HG03108 (cell line): Measurements from ENCODE around the gene SARNP.
"Not testable (repeated sequence)": the region's sequence is repeated elsewhere in the genome, so short reads cannot be mapped to it uniquely, and the experiment has no call there.

Experiments used
- ATAC-seq: cut with Tn5 transposase; IDR thresholded peaks from one replicate; pipeline ENCODE4 v1.9.1; 2021; ENCODE audit warnings: moderate library complexity; ENCODE audit not compliant: unreplicated experiment

The SARNP gene

GRCh38 chr12:55797550-55797949, 20.0 kb downstream of the SARNP start:
- no peak for ATAC-seq

GRCh38 chr12:55797068-55797467, 20.5 kb downstream of the SARNP start:
- ATAC-seq = no peak

GRCh38 chr12:55795950-55796349, 21.6 kb downstream of the SARNP start:
- no peak for ATAC-seq

- ATAC-seq = no peak
Observed at GRCh38 chr12:55789893-55790292, 27.6 kb downstream of the SARNP start.

- no peak for ATAC-seq
Observed at GRCh38 chr12:55789171-55789570, 28.4 kb downstream of the SARNP start.

DNA sequence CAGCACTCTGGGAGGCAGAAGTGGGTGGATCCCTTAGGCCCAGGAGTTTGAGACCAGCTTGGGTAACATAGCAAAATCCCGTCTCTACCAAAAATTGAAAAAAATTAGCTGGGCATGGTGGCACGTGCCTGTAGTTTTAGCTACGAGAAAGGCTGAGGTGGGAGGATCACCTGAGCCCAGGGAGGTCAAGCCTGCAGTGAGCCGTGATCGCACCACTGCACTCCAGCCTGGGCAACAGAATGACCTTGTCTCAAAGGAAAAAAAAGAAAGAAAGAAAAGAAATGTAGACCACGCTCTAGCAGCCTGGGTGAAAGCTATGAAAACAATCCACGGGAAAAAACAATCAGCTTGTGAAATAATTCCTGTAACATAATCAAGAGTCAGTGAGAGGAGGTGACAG, 29.0 kb downstream of the SARNP start:
- no peak for ATAC-seq

DNA sequence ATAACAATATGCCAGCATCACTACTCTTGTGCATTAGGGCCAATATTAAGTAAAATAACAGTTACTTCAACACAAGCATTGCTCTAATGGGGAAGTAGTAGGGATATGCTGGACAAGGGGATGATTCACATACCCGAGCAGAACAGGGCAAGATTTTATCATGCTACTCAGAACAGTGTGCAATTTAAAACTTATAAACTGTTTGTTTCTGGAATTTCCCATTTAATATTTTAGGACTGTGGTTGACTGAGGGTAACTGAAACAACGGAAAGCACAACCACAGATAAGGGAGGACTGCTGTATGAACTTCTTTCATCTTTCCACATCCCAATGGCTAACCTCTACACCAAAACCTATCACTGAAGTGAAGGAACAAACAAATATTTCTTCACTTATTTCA, 36.8 kb downstream of the SARNP start:
- ATAC-seq = no peak

DNA sequence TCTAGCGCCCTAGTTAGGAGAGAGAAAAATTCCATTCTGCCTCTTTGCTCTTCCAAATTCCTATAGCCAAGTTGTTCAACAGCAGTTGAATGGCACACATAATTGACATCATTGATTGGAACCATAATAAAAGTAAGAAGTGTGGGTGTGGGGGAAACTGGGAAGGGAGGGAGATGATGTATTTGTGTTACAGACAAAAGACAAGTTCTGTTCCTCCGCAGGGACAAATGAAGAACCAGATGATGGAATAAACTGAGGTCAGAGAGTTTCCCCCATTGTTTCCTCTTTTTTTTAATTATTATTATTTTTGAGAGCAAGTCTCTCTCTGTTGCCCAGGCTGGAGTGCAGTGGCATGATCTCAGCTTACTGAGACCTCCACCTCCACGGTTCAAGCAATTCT, 39.7 kb downstream of the SARNP start:
- no peak for ATAC-seq

DNA sequence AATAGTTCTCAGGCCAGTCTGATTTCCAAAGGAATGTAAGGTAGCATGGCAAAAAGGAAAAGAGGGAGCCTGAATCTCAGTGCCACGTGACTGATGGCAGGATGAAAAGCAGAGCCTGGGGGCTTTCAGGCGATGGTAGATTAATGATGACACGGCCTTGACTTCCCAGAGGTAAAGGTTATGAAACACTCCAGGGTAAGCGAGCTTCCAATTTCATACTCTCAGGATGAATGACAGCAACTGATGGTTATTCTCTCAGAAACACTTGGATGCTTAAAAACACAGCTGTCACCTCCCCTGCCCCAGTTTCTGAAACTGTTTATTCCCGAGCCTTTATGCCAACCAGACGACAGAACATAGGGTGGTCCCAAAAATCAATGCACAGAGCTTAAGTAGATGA, 45.8 kb downstream of the SARNP start:
- no peak for ATAC-seq

DNA sequence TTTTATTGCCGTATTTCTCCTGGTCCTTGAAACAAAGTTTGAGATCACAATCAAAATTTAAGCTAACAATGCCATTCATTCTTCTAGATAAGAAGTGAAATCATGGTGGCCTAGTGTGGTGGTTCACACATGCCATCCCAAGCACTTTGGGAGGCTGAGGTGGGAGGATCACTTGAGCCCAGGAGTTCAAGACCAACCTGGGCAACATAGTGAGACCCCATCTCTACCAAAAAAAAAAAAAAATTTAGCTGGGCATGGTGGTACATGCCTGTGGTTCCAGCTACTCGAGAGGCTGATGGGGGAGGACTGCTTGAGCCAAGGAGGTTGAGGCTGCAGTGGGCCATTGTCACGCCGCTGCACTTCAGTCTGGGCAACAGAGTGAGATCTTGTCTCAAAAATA, 50.4 kb downstream of the SARNP start:
- no peak for ATAC-seq

GRCh38 chr12:55765736-55766290, 51.7 kb downstream of the SARNP start:
- ATAC-seq = no peak

- ATAC-seq = no peak
Observed at GRCh38 chr12:55762646-55763045, 54.9 kb downstream of the SARNP start.

DNA sequence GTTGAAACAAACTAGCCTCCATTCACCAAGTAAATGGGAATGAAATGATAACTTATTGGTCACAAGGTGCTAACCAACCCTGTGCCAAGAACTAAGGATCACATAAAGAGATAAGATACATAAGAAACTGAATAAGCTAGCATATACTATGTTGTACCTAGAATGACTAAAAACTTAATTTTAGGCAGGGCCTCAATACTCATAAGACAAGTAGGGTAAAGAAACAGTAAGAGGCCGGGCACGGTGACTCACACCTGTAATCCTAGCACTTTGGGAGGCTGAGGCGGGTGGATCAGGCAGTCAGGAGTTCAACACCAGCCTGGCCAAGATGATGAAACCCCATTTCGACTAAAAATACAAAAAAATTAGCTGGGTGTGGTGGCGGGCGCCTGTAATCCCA, 56.9 kb downstream of the SARNP start:
- no peak for ATAC-seq

DNA sequence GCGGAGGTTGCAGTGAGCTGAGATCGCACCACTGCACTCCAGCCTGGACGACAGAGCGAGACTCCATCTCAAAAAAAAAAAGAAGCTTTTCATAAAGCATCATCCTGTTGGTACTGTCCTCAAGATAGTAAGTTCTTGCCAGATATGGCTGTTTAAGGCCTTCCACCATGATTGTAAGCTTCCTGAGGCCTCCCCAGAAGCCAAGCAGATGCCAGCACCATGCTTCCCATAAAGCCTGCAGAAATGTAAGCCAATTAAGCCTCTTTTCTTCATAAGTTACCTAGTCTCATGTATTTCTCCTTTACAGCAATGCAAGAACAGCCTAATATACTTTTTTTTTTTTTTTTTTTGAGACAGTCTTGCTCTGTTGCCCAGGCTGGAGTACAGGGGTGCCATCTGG, 58.9 kb downstream of the SARNP start:
- ATAC-seq = not testable (repeated sequence)

DNA sequence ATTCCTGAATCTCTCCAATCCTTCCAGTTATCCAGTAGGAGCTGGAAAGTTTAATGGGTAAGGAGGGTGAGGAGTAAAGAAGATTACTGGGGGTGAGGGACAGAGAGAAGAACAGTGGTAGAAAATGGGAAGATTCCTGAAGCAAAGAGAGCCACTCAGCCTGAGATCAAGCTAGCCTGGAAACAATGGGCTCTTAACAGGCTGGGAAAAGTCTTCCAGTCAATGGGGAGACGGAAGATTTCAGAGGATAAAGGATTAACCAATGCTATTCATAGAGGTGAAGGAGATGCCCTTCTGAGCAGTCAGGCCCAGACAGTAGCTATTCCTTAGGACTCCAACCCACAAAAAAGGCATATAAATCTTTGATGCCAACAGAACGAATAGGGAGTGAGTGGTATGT, 59.8 kb downstream of the SARNP start:
- no peak for ATAC-seq

DNA sequence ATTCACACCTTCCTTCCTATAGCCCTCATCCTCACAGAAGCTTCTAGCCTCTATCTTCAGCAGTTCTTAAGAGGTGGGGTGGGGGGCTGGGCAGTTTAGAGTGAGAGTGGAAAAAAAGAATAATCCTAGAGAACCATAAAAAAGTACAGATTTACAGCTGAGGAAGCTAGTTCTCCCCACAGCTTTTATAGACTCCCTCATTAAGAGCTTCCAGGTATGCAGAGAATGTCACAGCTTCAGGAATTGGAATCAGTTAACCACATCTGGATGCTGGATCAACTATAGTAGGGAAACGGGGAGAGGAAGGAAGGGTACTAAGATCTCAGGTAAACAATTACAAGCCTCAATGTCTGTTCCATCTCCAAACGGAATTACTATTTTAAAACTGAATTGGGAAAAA, 62.3 kb downstream of the SARNP start:
- ATAC-seq = no peak

DNA sequence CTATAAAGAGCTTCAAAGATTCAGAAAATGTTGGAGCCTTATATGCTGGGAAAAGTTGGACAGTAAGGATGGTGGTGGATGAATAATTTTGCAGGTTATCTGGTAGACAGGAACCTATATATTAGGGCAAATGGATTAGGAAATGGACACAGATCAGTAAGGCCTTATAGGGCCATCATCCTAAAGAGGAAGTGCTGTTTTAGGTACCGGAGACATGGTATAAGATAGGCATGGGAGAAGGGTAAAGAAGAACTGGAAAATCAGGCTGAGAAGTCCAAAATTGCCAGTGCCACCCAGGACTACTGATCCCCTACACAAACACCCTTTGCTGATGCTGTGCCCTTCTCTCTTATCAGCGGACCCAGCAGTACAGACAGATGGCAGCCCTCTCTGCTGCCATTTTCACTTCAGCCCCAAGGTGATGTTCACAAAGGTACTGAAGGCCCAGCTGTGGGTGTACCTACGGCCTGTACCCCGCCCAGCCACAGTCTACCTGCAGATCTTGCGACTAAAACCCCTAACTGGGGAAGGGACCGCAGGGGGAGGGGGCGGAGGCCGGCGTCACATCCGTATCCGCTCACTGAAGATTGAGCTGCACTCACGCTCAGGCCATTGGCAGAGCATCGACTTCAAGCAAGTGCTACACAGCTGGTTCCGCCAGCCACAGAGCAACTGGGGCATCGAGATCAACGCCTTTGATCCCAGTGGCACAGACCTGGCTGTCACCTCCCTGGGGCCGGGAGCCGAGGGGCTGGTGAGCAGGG, 69.1 kb downstream of the SARNP start:
- ATAC-seq = no peak

- ATAC-seq = no peak
Observed at GRCh38 chr12:55746913-55747231, 70.7 kb downstream of the SARNP start.

DNA sequence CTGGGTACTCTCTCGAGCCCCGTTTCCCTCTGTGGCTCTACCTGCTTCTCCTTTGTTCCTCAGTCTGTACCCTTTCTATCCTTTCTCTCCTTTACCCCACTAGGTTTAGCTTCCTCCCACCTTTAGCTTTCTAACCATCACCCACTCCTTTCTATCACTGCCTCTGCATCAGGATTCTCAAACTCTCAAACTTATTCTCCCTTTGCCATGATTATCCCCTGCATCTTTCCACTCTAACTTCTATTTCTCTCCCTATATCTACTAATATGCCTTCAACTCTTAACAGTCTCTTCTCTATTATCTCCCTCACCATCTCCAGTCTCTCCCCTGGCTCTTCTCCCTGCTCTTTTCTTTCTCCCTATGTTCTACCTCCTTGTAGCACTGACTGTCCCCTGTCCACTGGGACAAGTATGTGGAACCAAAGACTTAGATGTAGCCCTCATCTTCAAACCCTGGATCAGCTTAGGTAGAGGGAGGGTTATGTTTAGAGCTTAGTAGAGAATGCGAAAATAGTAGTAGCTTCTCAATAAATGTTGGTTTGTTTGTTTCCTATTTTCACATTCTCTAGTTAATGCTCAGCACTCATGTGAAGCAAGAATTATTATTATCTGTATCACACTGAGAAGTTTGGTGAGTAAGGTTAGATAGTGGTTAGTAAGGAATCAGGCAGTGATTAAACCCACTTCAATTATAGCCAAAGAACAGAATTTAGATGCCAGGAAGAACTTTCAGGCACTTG, 71.2 kb downstream of the SARNP start:
- ATAC-seq = no peak

DNA sequence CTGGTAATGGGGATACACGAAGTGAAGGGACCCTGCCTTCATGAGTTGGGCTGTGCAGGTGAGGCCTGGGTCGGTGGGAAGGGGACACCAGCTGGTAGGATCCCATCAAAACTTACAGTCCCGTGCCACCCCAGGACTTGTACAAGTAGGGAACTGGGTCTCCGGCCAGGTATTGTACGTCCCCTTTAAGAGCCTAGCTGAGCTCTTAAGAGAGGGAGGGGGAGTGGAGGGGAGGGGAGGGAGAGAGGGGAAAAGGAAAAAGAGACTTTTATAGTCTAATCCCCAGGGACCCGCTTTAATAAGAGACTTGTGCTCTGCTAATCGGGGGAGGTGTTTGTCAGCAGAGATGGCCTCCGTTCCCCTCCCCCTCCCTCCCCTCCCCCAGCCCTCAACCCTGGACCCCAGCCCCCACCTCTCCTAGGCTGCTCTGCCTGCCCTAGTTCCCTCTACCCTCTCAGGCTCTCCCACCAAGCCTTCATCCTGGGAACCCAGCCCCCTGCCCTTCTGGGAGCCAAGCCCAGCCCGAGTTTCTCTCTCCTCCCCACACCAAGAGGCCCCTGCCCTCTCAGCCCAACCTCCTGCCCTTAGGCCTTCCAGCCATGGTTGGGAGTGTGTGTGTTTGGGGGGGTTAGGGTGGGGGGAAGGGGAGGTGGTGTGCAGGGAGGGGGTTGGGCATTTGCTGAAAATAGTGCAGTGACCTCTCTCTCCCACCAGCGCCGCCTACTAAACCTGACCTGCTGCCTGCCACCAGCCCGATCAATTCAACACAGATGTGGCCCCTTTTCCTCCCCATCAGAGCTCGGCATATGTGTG, 72.0 kb downstream of the SARNP start:
- no peak for ATAC-seq

DNA sequence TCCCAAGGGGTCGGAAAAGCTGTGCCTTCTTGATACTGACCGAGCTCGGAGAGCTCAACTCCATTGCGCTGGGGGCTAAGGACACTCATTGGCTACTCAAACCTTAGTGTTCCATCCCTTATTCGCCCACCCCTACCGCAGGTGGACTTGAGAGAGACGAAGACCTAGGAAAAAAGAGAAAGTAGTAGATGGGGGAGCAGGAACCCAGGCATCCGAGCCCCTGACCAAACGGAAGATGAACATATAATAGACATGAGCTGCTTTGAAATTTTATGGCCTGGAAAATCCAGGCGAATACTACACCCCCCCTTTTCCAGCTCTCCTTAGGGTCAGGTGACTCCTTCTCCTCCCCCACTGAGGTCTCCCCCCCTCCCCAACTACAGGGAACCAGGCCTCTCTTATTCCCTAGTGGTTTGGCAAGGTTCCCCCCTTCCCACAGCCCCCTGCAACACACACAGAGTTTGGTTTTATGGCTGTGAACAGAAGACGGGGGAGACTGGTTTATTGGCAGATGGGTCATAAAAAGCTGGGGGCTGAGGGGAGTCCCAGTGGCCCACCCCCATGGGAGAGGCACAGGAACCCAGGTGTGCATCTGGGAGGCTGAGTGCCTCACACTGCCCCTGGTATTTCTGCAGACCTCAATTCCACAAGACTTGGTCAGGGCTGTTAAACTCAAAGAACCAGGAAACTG, 73.0 kb downstream of the SARNP start:
- ATAC-seq = no peak
